Spleen (tissue), 7 donors: Measurements from ENCODE around the gene CEP170B.

Experiments
- POLR2A ChIP-seq, 3 donors: fragments of 450-650 bp; IDR thresholded peaks; one replicate each; pipeline ENCODE4 v1.5.1; 2017; ENCODE audit warnings: antibody characterized with exemption in 3 of 3, mild to moderate bottlenecking in 1 of 3
- POLR2AphosphoS5 ChIP-seq, 3 donors: sonication (generic); formaldehyde crosslinking; IDR thresholded peaks; one replicate each; pipeline ENCODE4 v1.5.1; 2017; ENCODE audit warnings: antibody characterized with exemption in 3 of 3
- TF ChIP-seq, protein P1 (sequence below), 11 experiments: fragments of 200-600 bp in 7 of 11; fragments of 450-650 bp in 4 of 11; sonication (generic) in 4 of 11; IDR thresholded peaks in 8 of 11; conservative IDR thresholded peaks in 3 of 11; 1 replicate in 7 of 11; 2 replicates in 4 of 11; pipeline versions ENCODE4 v1.4.0 to v1.8.0; 2016 to 2021; ENCODE audit warnings: antibody characterized with exemption in 11 of 11, inconsistent platforms in 4 of 11, mild to moderate bottlenecking in 1 of 11
- donor health status: DM: no; HTN: no; CAD: no; lungs with moderate emphysema.
- donor health status: DM: no; HTN: no; CAD: no.
- donor health status: DM: no; HTN: no; CAD: no.

DNA sequence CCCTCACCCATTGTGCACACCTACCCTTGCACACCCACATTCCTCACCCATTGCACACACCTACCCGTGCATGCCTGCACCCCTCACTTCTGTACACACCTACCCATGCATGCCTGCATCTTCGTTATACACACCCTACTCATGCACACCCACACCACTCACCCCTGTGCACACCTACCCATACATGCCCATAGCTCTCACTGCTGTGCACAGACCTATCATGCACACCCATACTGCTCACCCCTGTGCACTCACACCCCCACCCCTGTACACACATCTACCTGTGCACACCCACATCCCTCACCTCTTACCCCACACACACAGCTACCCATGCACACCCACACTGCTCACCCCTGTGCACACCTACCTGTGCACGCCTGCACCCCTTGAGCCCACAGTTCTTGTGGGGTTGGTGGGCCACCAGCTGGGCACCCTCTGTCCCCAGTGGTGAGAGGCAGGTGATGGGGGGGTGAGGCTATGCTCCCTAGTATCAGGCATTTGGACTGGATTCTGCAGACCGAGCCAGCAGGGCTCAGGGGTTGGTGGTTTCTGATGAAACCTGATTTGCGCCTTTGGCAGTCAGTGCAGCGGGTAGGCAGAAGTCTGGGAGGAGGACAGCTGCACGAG, 15.6 kb downstream of the CEP170B start:
- TF ChIP-seq, protein P1, sequence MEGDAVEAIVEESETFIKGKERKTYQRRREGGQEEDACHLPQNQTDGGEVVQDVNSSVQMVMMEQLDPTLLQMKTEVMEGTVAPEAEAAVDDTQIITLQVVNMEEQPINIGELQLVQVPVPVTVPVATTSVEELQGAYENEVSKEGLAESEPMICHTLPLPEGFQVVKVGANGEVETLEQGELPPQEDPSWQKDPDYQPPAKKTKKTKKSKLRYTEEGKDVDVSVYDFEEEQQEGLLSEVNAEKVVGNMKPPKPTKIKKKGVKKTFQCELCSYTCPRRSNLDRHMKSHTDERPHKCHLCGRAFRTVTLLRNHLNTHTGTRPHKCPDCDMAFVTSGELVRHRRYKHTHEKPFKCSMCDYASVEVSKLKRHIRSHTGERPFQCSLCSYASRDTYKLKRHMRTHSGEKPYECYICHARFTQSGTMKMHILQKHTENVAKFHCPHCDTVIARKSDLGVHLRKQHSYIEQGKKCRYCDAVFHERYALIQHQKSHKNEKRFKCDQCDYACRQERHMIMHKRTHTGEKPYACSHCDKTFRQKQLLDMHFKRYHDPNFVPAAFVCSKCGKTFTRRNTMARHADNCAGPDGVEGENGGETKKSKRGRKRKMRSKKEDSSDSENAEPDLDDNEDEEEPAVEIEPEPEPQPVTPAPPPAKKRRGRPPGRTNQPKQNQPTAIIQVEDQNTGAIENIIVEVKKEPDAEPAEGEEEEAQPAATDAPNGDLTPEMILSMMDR (IDR thresholded peaks at IDR 0.05 in 8 of 11, conservative IDR thresholded peaks at IDR 0.05 in 3 of 11): no peak
- TF ChIP-seq POLR2A (IDR thresholded peaks at IDR 0.05) (no peak), POLR2AphosphoS5 (IDR thresholded peaks at IDR 0.05) (no peak)
